GM12878 (cell line): ENCODE results near the gene CNNM2. TPM values are rescaled to one million over a fixed set of nuclear protein-coding genes. Genes with fewer than 3 reads are reported as not detected.

Experiments used
- ATF2 ChIP-seq: IDR thresholded peaks from 2 replicates; pipeline ENCODE4 v1.6.1; 2012; ENCODE audit warnings: low read length, inconsistent platforms
- ATF7 ChIP-seq: fragments of 450-650 bp; IDR thresholded peaks from 2 replicates; pipeline ENCODE4 v1.6.1; 2016; ENCODE audit warnings: low read depth, mild to moderate bottlenecking
- BHLHE40 ChIP-seq, 2 experiments: fragments of 450-650 bp in 1 of 2; IDR thresholded peaks; 2 replicates each; pipeline ENCODE4 v1.6.1; 2011 to 2017; ENCODE audit warnings: low read depth in 2 of 2, borderline replicate concordance in 1 of 2, improper control_type of control experiment in 1 of 2, low read length in 1 of 2, mild to moderate bottlenecking in 1 of 2
- CREM ChIP-seq: IDR thresholded peaks from 2 replicates; pipeline ENCODE4 v1.6.1; 2014; ENCODE audit warnings: antibody characterized with exemption, low read depth
- CTCF ChIP-seq, 3 experiments: IDR thresholded peaks in 2 of 3; conservative IDR thresholded peaks in 1 of 3; 2 replicates each; pipeline ENCODE4 v1.5.1; 2011; ENCODE audit warnings: low read depth in 3 of 3, low read length in 3 of 3, mild to moderate bottlenecking in 3 of 3, control low read depth in 2 of 3, moderate library complexity in 2 of 3, inconsistent platforms in 1 of 3, mixed read lengths in 1 of 3; ENCODE audit not compliant: control insufficient read depth in 2 of 3, insufficient read depth in 1 of 3; ENCODE audit errors: extremely low read depth in 1 of 3
- FOXK2 ChIP-seq: fragments of 450-650 bp; IDR thresholded peaks from 2 replicates; pipeline ENCODE4 v1.6.1; 2017; ENCODE audit warnings: mild to moderate bottlenecking, moderate library complexity
- HDGF ChIP-seq: fragments of 450-650 bp; IDR thresholded peaks from 2 replicates; pipeline ENCODE4 v1.6.1; 2016; ENCODE audit warnings: antibody characterized with exemption
- MTA3 ChIP-seq: IDR thresholded peaks from 2 replicates; pipeline ENCODE4 v1.6.1; 2012; ENCODE audit warnings: low read length, inconsistent platforms, borderline replicate concordance
- NBN ChIP-seq: fragments of 450-650 bp; IDR thresholded peaks from 2 replicates; pipeline ENCODE4 v1.6.1; 2016
- POU2F2 ChIP-seq: IDR thresholded peaks from 3 replicates; pipeline ENCODE4 v1.6.1; 2011; ENCODE audit warnings: low read depth, mild to moderate bottlenecking, low read length, borderline replicate concordance
- RELB ChIP-seq: fragments of 450-650 bp; IDR thresholded peaks from 2 replicates; pipeline ENCODE4 v1.6.1; 2017; ENCODE audit warnings: low read depth, mild to moderate bottlenecking, moderate library complexity
- SIX5 ChIP-seq: IDR thresholded peaks from 2 replicates; pipeline ENCODE4 v1.6.1; 2011; ENCODE audit warnings: mild to moderate bottlenecking, low read depth, low read length, moderate library complexity; ENCODE audit not compliant: severe bottlenecking
- SMC3 ChIP-seq: IDR thresholded peaks from 2 replicates; pipeline ENCODE4 v1.6.1; 2011; ENCODE audit warnings: low read length, improper control_type of control experiment, borderline replicate concordance
- SUPT20H ChIP-seq: IDR thresholded peaks from 2 replicates; pipeline ENCODE4 v1.6.1; 2011; ENCODE audit warnings: low read depth, mild to moderate bottlenecking, low read length, moderate library complexity, borderline replicate concordance; ENCODE audit not compliant: control insufficient read depth
- ZBTB4 ChIP-seq: fragments of 450-650 bp; formaldehyde crosslinking; IDR thresholded peaks from 2 replicates; pipeline ENCODE4 v1.4.0; 2022; ENCODE audit warnings: mild to moderate bottlenecking, moderate library complexity
- polyA plus RNA-seq, 11 experiments: library from polyadenylated mRNA; depleted of rRNA in 4 of 11; unstranded in 6 of 11; stranded (reverse) in 5 of 11; fragments of >200 nt; fragmentation: Nextera tagmentation in 4 of 11; fragmentation: Illumina TruSeq in 1 of 11; extraction: Ambion mirVana in 4 of 11; extraction: Trizol in 1 of 11; gene quantifications; 1 replicate in 1 of 11; 2 replicates in 10 of 11; pipeline versions ENCODE4 v1.2.1 to v1.2.3, GENCODE V29; 2011 to 2016; ENCODE audit warnings: inconsistent platforms in 2 of 11, missing spikeins in 2 of 11, low read depth in 1 of 11
- total RNA-seq, 4 experiments: library from RNA; depleted of rRNA in 3 of 4; stranded (reverse); fragments of >200 nt in 3 of 4; fragmentation: Illumina TruSeq in 1 of 4; extraction: Trizol in 1 of 4; gene quantifications; 2 replicates each; pipeline versions ENCODE4 v1.2.1 to v1.2.3, GENCODE V29; 2013 to 2021

CNNM2 gene
- total and polyA plus RNA-seq, 10 of the 15 experiments (the other 5 are each of a cell fraction or from before 2014, with no cell fraction given) = 0.18 to 7.3 (median 2.5) TPM

DNA sequence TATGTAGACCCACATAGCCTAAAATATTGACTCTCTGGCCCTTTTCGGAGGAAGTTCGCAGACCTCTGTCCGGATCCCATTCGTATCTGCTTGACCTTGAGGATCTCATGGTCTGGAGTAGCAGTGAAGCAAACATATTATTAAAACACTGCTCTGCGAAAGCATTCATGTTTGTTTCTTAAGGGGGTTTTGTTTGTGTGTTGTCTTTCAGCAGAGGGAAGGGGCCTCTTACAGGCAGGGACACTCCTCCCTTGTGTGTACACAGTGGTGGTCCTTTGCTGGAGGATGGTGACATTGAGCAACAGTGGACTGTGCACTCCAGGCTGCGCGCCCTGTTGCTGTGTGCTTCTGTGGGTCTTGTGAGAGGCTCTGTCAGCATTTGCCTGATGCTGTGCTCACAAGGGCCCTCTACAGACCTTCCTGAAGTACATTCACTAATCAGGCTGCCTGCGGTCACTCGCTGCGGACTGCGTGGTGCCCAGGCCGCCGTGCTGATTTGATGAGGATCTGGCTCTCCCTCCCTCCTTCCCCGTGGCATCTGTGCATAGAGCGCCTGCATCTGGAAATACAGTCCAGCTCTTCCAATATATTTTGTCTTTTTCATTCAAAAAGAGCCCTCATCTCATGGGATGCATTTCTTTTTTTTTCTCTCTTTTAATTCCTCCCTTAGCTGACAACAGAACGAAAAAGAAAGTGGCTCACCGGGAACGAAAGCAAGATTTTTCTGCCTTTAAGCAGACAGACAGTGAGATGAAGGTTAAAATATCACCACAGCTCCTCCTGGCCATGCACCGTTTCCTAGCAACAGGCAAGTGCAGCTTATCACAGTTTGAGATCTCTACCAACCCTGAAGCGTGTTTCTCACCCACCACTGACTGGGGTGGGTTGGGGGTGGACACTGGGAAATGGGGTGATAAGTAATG is 135.8 kb downstream of the CNNM2 start (continued):
- TF ChIP-seq MTA3 = no peak
- TF ChIP-seq POU2F2 = no peak
- TF ChIP-seq SMC3 = peak; percentile 34; the same call in 1 of the 2 replicates
- TF ChIP-seq ATF7 = 0 out of 2 replicates have a peak, but pooled peaks have one; percentile 37
- TF ChIP-seq BHLHE40 (IDR thresholded peaks at IDR 0.05; ENCODE audit: borderline replicate concordance in 1 of 2, low read depth in 2 of 2, low read length in 1 of 2) = peak in 1 of 2 experiments; percentile 13; a peak in 1 of 4 replicates
- no peak for TF ChIP-seq FOXK2
- peak; percentile 39 to 68 (median 54); a peak in 4 of 6 replicates for TF ChIP-seq CTCF (IDR thresholded peaks at IDR 0.05 in 2 of 3, conservative IDR thresholded peaks at IDR 0.05 in 1 of 3; ENCODE audit: control insufficient read depth in 2 of 3, extremely low read depth in 1 of 3, insufficient read depth in 1 of 3, low read depth in 3 of 3, low read length in 3 of 3)
- TF ChIP-seq RELB = peak; percentile 61; the same call in 1 of the 2 replicates
- no peak for TF ChIP-seq CREM
- TF ChIP-seq SUPT20H = no peak
- no peak for TF ChIP-seq ATF2
- TF ChIP-seq NBN = peak; percentile 75; the same call in 1 of the 2 replicates
- no peak for TF ChIP-seq SIX5
- TF ChIP-seq HDGF = peak; percentile 62; the same call in 1 of the 2 replicates
- TF ChIP-seq ZBTB4 = no peak
